Loucy (cell line): Measurements from ENCODE around the gene ACTR5.

Experiments
- EZH2phosphoT487 ChIP-seq: fragments of 200-600 bp; IDR thresholded peaks from 2 replicates; pipeline ENCODE4 v1.6.1; 2018; ENCODE audit warnings: antibody characterized with exemption, mild to moderate bottlenecking, moderate library complexity, borderline replicate concordance
- TF ChIP-seq, protein P1 (sequence below): fragments of 200-600 bp; sonication (generic); conservative IDR thresholded peaks from 2 replicates; pipeline ENCODE4 v1.5.1; 2014; ENCODE audit warnings: mild to moderate bottlenecking, antibody characterized with exemption, low read length

DNA sequence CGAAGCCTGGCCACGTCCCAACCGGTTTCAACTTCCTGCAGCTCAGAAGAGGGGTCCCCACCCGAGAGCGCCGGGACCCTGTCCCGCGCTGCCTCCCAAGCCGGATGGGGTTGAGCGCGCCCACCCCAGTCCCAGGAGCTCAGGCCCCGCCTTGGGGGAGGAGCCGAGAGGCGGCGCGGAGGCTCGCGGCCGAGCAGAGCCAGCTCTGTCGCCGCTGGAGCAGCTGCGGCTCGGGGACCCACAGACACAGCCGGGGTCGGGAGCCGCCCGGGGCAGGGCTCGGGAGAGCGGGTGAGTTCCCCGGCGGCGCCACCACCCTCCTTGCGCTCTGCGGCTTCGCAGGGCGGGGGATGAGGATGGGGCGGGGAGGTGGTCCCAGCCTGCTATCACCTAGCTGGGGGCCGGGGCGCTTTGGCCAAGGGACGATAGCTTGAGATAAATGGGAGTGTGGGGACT is 57.3 kb downstream of the ACTR5 start, which contains the start of gene PPP1R16B:
- TF ChIP-seq, protein P1, sequence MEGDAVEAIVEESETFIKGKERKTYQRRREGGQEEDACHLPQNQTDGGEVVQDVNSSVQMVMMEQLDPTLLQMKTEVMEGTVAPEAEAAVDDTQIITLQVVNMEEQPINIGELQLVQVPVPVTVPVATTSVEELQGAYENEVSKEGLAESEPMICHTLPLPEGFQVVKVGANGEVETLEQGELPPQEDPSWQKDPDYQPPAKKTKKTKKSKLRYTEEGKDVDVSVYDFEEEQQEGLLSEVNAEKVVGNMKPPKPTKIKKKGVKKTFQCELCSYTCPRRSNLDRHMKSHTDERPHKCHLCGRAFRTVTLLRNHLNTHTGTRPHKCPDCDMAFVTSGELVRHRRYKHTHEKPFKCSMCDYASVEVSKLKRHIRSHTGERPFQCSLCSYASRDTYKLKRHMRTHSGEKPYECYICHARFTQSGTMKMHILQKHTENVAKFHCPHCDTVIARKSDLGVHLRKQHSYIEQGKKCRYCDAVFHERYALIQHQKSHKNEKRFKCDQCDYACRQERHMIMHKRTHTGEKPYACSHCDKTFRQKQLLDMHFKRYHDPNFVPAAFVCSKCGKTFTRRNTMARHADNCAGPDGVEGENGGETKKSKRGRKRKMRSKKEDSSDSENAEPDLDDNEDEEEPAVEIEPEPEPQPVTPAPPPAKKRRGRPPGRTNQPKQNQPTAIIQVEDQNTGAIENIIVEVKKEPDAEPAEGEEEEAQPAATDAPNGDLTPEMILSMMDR = no peak
- TF ChIP-seq EZH2phosphoT487 = no peak
